ENCODE measurements around the gene FMN2. TPM values are rescaled to one million over a fixed set of nuclear protein-coding genes. Genes with fewer than 3 reads are reported as not detected.

FMN2 gene
- total RNA-seq = 0.28 TPM in 1 of 2 replicates, not detected in the other

GRCh38 chr1:240091614-240092300 lies at the start of gene FMN2:
Gene FMN2 (plus strand): TSS chr1:240091883. CDS start chr1:240092110, 227 bp downstream.

All from endothelial cell of coronary artery (primary cell).